ENCODE results near the gene SMIM45.

SMIM45 gene

DNA sequence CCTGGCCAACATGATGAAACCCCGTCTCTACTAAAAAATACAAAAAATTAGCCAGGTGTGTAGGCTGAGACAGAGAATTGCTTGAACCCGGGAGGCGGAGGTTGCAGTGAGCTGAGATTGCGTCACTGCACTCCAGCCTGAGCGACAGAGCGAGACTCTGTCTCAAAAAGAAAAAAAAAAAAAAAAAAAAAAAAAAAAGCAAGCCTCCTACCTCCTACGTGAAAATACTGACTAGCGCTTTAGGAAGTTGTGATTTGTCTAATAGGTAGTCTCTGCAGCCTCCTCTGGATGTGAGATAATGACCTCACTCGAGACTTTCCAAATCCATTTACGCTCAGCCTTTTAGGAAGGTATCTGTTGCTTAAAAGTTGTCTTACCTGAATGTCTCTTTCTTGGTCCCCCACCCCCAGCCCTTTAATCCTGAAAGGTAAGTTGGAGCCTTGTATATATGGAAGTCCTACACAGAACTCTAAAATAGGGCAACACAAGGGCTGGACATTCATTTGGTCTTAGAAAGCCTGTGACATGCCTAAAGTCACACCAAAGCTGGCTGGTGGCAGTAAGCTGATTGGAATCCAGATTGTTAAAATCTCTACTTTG, 22.8 kb downstream of the SMIM45 start:
- no peak for DNase-seq

DNA sequence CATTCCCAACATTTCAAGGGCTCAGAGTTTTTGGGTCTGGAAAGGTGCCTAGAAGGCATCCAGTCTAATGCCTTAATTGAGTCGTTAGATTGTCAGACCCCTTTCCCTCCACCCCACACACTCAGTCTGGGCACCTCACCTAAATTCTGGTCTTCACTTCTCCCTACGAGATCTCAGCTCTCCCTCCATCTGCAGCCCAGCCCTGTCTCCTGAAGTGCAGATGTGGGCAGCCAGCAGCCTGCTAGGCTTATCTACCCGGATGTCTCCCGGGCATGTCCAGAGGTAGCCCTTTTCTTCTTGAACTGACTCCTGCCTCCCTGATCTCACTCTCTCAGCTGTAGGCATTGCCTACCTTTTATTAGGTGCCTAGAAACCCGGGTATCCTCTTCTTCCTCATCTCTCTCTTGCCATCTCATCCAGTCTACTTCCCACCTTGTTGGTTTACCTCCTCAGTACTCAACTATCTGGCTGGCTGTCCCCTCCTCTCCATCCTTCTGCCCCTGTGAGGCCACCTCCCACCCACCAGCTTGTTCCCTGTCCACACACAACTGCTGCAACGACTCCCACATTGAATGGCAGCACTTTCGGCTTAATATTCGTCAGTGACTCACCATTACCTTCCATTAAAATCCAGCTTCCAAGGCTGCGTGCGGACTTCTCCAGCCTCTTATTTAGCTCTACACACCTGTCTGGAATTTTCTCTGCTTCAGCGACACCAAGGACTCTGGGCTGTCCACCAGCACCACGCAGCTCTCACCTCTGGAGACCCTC, 23.5 kb downstream of the SMIM45 start:
- no peak for DNase-seq

DNA sequence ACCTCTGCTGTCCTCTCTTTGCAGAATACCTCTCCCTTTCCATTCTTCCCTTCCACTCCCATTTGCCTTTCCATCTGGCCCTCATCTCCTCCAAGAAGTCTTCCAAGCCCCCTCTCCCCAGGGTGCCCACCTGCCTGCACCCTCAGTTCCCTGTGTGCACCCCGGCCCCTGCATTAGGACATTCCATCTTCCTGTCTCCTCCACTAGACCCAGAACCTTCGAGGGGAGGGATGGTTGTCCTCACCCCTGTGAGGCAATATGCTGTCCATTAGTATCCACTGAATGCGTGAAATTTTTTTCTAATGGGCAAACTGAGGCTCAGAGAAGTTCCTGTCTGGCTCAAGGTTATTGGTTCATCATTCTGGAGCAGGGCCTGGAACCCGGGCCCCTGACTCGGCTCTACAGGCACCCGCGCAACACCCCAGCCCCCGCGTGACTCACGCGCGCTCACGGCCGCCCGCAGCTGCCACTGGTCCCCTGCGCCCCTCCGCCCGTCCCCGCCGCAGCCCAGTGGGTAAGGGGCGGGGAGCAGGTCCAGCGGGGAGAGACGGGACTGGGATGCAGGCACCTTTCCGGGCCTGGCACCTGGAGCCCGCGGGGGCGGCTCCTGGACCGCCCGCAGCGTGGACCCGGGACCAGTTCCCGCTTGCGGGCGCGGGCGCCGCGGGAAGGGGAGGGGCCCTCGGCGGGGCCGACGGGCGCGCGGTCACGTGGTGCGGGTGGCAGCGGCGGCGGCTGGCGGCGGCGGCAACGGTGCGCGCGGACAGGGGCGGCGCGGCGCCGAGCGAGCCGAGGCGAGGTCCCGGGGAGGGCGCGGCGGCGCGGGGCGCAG, 24.3 kb downstream of the SMIM45 start:
- peak; percentile 25 for DNase-seq

DNA sequence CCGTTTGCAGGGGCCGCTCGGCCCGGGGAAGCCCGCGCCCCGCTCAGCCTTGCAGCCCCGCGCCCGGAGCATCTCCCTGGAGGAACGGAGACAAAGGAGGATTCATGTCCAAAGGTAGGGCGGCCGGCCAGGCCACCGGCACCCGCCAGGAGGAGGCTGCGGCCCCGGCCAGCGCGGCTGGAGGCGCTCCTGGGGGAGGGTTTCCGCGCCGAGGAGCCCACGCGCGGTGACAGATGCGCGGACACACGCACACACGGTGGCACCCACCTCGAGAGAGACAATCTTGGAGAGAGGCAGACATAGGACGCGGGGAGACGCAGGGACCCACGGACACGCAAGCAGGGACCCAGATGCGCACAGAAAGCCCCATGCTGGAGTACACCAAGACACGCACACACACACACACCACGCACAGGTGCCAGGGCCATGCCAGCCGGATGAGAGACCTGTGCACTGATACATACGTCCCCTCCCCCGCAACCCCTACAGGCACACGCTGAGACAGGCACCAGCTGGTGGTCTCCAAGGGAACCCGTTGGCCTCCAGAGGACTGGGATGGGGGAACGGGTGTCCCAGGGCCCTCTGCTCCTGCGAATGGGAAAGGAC, 25.1 kb downstream of the SMIM45 start:
- DNase-seq: no peak

DNA sequence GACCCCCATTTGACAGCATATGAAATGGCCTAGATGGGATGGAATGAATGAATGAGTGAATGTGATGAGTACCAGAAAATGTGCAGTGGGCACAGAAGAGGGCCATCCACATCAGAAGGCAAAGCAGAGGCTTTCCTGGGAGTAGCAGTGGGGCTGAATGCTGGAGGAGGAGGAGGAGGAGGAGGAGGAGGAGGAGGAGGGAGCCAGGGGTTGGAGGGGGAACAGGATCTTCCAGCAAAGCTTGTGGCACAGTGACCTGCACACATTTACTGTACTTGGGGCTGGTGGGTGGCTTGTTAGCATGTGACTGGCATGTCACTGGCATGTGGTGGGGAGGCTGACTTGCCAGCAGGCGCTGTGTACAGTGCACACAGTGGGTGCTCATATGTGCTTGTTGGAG, 26.8 kb downstream of the SMIM45 start:
- DNase-seq: no peak

DNA sequence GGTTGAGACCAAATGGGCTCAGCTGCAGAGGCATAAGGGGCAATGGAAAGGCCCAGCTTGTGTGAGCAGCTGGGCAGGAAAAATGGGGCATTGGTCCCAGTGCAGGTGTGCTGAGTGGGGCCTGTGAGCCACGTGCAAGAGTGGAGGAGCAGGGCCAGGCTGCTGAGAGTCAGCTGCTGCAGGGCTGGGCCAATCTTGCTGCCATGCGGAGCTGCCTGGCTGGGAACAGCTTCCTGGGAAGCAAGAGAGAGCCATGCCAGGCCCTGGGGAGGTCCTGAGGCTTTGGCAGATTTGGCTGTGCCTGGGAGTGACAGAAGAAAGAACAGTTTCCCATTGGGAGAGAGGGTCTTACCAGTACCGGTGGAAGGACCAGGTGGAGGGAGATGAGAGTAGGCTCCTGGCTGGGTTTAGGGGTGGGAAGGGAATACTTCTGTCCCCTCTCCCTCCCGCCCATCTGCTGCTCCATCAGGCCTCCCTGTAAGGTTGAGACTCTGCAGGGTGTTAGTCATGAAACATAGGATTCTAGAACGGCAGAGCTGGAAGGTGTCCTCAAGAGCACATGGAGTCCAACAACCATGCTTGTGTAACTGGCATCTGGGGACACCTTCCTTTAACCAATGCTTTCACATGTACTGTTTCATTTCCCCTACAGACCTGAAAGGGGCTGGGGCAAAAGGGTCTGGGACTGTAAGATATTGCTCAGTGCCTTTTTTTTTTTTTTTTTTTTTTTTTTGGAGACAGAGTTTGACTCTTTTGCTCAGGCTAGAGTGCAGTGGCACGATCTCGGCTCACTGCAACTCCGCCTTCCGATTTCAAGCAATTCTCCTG, 27.7 kb downstream of the SMIM45 start:
- DNase-seq: no peak

DNA sequence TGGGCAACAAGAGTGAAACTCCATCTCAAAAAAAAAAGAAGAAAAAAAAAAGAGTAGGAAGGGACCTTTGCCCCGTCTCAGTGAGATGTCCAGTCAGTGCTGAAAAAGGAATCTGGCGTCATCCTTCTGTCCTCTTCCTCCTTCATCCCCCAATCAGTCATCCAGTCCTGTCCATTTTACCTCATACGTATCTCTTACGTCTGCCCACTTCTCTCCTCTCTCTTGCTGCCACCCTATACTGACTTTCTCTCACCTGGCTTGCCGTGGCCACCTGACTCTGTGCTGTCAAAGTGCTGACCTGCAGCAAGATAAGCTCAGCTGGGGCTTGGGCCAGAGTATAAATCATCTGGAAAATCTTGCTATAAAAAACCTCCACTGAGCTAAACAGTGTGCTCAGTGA, 30.9 kb downstream of the SMIM45 start:
- no peak for DNase-seq

DNA sequence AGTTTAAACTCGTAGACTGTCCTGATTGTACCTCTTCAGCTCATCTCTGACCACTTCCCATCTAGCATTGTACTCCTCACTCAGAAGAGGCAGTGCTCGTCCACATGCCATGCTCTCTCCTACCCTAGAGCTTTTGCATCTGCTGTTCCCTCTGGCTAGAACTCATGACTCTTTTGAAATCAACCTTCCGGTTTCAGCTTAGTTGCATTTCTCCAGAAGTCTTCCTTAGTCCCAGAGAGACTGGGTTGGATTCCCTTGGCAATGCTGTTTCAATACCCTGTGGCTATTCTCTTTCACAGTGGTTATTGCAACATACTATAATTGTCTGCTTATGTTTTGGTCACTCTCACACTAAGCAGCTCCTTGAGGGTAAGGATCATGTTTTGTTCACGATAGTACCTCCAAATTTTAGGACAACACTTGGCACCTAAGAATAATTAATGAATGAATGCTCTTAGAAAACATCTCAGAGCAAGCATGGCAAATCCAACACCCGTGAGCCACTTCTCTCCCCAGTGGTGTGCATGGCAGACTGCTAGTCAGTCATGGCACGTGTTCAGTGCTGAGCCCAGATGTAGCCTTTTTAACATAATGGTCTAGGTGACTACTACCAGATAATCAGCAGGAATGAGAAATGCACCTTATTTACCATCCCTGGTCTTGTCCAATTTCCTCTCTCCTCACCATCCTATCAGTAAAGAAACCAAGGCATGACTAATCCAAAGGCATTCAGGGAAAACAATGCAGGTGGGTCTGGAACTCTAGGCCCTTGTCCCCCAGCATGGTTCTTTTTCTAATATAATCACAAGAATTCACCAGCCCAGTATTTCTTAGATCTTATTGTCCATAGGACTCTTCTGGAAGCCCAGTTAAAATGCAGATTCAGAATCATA, 31.8 kb downstream of the SMIM45 start:
- DNase-seq: no peak

DNA sequence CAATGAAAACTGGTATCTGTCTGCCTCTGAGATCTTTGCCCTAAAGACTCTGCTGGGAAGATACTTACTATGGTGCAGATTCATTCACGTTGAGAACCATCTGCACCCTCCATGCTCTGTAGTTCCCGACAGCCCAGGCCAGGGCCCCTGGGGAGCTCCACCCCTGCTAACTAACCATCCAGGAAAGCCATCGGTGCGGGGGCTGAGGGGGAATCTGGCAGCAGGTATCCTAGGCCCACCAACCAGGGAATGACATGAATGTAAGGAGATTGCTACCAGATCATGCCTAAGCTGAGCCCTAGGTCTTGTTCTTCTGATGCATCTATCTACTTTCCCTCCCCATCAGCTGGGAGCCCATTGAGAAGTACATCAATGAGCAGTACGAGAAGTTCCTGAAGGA, 35.3 kb downstream of the SMIM45 start:
- no peak for DNase-seq

DNA sequence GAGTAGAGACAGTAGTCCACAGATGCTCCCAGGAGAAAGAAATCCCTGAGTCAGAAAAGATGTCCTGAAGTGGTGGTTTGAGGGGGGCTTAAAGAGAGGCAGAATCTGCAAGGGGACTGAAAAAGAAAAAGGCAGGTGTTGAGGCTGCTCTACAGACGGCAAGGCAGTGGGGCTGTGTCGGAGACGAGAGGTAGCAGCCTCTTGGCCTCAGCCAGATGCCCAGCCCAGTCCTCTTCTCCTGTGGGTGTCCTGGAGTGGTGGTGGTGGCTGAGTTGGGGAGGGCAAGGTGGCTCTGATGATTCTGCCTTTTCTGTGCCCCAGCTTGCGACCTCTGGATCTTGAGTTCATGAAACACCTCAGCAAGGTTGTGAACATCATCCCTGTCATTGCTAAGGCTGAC, 37.3 kb downstream of the SMIM45 start:
- DNase-seq: no peak

DNA sequence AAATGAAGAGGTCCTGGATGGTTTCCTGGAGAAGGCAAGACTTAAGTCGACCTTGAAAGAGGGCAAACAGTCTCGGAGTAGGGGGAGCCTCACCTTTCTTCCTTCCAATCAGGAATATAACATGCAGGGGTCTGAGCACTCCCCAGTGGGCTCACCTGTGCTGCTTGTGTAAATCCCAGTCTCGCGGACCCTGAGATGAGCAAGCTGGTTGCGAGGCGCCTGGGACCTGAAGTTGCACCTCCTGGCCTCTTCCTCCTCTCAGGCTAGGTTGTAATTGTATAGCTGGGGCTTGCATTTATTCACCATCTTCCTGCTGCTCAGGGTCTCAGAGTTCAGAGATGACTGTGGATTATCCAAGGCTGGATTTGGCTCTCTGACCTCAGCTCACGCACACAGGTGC, 39.2 kb downstream of the SMIM45 start:
- DNase-seq: no peak

DNA sequence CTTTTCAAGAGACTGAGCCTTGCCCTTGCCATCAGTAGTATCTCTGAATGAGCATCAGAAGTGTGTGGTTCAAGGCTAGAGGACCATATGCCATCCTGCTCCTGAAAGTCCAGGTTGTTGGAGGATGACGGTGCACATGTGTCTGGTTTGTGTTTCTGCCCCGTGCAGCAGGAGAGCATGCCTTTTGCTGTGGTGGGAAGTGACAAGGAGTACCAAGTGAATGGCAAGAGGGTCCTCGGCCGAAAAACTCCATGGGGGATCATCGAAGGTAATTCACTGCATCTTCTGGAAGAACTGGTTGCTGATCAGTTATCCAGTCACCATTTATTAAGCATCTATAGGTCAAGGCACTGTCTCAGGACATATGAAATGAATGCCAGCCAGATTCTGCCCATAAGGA, 40.5 kb downstream of the SMIM45 start:
- no peak for DNase-seq

DNA sequence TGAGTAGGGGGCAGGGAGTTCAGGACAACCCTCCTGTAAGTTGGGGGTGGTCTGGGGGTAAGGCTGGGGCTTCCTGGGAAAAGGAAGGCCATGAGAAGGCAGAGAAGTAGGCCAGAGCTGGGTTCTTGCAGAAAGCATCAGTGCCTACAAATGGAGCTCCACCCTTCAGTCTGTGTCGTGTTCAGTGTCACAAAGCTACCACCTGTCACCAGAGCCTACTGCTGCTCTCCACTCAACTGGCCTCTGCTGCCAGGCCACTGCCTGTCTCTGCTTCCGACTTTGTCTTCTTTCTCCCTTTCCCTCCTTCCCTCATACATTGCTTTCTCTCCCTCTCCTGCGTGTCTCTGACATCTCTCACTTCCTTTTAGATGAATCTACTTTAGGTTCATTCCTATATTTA, 43.3 kb downstream of the SMIM45 start:
- no peak for DNase-seq

DNA sequence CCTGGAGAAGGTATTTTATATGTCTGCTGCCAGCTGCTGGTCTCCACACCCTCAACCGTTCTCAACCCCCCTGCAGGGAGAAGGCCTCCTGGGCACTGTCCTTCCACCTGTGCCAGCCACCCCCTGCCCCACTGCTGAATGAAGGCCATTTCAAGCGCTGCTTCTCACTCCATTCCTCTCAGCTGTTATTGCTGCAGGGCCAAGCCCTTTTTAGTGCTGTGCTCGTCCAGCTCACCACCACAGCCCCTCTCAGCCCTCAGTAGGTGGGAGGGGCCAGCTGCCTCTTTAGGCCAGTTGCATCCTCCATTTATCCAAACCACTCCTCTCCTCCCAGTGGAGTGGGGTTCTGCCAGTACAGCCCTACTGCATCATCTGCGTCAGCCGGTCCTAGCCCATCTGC, 44.9 kb downstream of the SMIM45 start:
- DNase-seq: no peak

DNA sequence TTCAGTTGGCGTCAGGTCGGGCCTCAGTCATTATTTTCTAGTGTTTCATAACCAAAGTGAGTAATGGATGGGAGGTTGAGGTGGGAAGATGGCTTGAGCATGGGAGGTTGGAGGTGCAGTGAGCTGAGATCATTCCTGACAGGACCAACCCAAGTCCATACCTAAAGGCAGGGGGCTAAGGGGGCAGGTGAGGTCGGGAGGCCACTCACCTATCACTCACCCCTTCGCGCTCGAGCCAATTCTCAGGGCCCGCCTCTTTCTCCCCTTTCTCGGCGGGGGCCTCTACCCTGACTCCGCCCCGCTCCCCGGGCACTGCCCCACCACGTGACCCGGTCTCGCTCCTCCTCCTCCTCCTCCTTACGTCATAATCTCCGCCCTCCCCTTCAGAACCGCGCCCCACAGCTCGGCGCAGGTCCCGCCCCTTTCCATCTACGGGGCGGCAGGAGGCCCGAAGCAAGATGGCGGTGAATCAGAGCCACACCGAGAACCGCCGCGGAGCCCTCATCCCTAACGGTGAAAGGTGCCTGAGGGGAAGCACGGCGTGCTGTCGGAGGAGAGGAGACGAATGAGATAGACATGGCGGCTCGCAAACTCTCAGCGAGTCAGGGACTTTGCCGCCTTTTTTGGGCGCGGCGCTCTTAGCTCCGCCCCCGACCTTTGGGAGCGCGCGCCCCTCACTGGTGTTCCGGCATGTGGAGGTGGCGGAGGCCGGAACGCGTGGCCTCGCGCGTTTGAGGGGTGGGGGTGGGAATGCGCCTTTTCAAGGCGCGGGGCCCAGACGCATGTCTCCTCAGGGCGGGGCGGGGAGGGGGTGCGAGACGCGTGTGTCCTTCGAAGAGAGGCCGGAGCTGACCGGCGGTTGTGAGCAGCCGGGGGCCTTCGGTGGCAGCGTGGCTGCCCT, 46.7 kb downstream of the SMIM45 start, which contains the start of gene WBP2NL:
Gene WBP2NL (plus strand): TSS at position 428 of the 901 bp plus-strand sequence. CDS start 31 bp downstream, at position 459.
- peak; percentile 87 for DNase-seq

DNA sequence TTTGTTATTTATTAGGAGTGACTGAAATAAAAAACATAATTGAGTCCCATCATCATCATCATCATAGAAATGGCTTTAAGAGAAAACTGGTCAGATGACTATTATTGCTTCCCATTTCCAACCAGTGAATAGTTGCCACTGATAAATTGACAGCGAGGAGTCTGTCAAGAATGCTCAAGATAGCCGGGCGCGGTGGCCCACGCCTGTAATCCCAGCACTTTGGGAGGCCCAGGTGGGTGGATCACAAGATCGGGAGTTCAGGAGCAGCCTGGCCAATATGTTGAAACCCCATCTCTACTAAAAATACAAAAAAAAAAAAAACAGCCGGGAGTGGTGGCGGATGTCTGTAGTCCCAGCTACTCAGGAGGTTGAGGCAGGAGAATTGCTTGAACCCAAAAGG, 48.5 kb downstream of the SMIM45 start:
- DNase-seq: no peak

DNA sequence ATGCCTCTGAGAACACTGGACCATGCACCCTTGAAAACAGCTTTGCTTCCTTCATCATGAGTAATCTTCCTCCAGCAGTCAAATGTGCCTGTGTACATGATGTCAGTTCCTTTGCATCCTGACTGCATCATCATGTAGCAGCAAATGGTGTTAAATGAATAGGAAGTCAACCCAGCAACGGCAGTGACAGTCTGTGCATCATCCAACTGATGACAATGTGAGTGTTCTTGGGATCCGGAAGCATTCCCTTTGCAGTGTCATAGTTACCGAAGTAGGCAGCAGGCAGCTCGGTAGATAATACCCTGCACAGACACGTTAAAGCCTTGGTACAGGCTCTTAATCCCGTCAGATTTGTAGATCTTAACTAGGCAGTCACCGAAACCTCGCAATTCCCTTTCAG, 49.2 kb downstream of the SMIM45 start:
- DNase-seq: no peak

DNA sequence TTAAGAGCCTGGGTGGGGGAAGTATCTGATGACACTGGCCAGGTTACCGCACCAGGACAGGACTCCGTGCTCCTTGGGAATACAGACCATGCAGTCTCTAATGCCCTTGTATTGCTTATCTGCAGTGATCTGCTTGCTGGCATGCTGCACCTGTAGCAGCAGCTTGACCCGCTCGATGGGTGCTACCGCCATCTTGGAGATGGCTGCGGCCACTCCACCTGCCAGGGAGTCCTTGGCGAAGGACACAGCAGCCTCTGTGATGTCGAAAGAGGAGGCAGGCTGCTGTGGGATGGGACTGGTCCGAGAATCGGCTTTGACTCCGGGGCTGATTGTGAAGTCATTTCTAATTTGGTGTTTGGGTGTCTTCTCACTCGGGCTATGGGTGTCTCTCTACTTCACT, 49.8 kb downstream of the SMIM45 start:
- no peak for DNase-seq

DNA sequence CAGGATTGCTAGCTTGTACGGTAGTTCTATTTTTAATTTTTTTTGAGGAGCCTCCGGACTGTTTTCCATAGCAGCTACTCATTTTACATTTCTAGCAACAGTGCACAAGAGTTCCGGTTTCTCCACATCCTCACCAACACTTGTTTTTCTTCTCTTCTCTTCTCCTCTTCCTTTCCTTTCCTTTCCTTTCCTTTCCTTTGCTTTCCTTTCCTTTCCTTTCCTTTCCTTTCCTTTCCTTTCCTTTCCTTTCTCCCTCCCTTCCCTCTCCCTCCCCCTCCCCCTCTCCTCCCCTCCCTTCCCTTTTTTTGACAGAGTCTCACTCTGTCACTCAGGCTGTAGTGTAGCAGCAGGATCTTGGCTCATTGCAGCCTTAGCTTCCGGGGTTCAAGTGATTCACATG, 56.0 kb downstream of the SMIM45 start:
- DNase-seq: no peak

Measured in activated T-cell treated with anti-CD3 and anti-CD28 coated beads for 4 hours (primary cell).